ENCODE results near the gene APEH.

APEH gene

DNA sequence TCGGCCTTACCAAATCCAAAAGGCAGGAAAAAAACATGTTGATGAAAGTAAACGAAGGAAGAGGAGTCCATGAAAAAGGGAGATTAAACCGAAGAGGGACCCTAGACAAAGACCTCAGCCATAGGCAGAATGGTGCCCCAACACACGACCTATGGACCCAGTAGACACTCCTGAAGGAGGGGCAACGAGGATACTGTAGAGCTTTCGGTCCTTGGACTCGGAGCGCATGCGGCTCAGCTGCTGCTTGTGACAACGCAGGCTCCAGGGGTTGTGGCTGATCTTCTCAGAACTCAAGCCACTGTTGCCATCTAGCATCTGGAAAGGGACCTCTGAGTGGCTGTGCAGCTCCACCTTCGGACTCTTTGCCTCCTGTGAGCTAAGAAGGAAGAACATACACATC is 58.4 kb downstream of the APEH start:
- no peak for DNase-seq

DNA sequence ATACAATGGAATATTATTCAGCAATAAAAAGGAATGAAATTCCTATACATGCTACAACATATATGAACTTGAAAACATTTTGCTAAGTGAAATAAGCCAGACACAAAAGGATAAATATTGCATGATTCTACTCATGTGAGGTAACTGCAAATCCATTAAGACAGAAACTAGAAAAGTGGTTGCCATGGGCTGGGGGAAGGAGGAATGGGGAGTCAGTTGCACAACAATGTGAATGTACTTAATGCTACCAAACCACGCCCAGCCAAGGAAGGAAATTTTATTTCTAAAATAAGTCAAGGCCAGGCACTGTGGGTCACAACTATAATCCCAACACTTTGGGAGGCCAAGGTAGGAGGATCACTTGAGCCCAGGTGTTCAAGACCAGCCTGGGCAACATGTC is 59.4 kb downstream of the APEH start:
- peak; percentile 45 for DNase-seq
